Karpas-422 (cell line): Measurements from ENCODE around the gene RMDN2. TPM values are rescaled to one million over a fixed set of nuclear protein-coding genes. Genes with fewer than 3 reads are reported as not detected.

ENCODE experiments used
- DNase-seq: peaks from one replicate; pipeline ENCODE4 v3.0.0-alpha.2; 2015
- H2AFZ ChIP-seq: fragments of 200-600 bp; sonication (generic); 2 replicates; pipeline ENCODE4 v1.6.1; 2014; ENCODE audit warnings: antibody characterized with exemption, low read length, mixed read lengths
- H3K27ac ChIP-seq: fragments of 200-600 bp; sonication (generic); 2 replicates; pipeline ENCODE4 v1.5.1; 2014; ENCODE audit warnings: mild to moderate bottlenecking, low read length, moderate library complexity
- H3K27me3 ChIP-seq: fragments of 200-600 bp; sonication (generic); 2 replicates; pipeline ENCODE4 v1.6.1; 2014; ENCODE audit warnings: low read length, mixed read lengths
- H3K36me3 ChIP-seq: fragments of 200-600 bp; sonication (generic); 2 replicates; pipeline ENCODE4 v1.6.1; 2014; ENCODE audit warnings: low read length, mixed read lengths; ENCODE audit not compliant: insufficient read depth
- H3K4me1 ChIP-seq: fragments of 200-600 bp; sonication (generic); 2 replicates; pipeline ENCODE4 v1.6.1; 2014; ENCODE audit warnings: mild to moderate bottlenecking, low read length, mixed read lengths
- H3K4me2 ChIP-seq: fragments of 200-600 bp; sonication (generic); 2 replicates; pipeline ENCODE4 v1.6.1; 2014; ENCODE audit warnings: low read length, low read depth, mild to moderate bottlenecking; ENCODE audit not compliant: poor library complexity, severe bottlenecking
- H3K4me3 ChIP-seq: fragments of 200-600 bp; sonication (generic); 2 replicates; pipeline ENCODE4 v1.5.1; 2014; ENCODE audit warnings: mild to moderate bottlenecking, antibody characterized with exemption, low read length, mixed read lengths
- H3K79me2 ChIP-seq: fragments of 200-600 bp; sonication (generic); 2 replicates; pipeline ENCODE4 v1.6.1; 2014; ENCODE audit warnings: mild to moderate bottlenecking, low read length, mixed read lengths
- H3K9ac ChIP-seq: fragments of 200-600 bp; sonication (generic); 2 replicates; pipeline ENCODE4 v1.6.0; 2014; ENCODE audit warnings: low read length
- H3K9me2 ChIP-seq: fragments of 200-600 bp; sonication (generic), shearing (Covaris generic); replicated peaks from 2 replicates; pipeline ENCODE4 v1.6.0; 2014; ENCODE audit warnings: mild to moderate bottlenecking, low read length, moderate library complexity; ENCODE audit not compliant: insufficient read depth
- H3K9me3 ChIP-seq: fragments of 300-700, 200-600 bp; sonication (generic); 2 replicates; pipeline ENCODE4 v1.6.1; 2014; ENCODE audit warnings: low read length, mixed read lengths
- H4K20me1 ChIP-seq: fragments of 200-600 bp; sonication (generic); 2 replicates; pipeline ENCODE4 v1.6.1; 2014; ENCODE audit warnings: mild to moderate bottlenecking, antibody characterized with exemption, low read length, low read depth; ENCODE audit not compliant: insufficient read depth
- total RNA-seq: library from RNA; depleted of rRNA; stranded (reverse); fragments of >200 nt; shearing (Covaris generic); gene quantifications from 2 replicates; pipeline ENCODE4 v1.2.3, GENCODE V29; 2014; ENCODE audit warnings: low replicate concordance

Gene RMDN2
- total RNA-seq, 1 experiment from 2014 or later: 6.5 TPM

DNA sequence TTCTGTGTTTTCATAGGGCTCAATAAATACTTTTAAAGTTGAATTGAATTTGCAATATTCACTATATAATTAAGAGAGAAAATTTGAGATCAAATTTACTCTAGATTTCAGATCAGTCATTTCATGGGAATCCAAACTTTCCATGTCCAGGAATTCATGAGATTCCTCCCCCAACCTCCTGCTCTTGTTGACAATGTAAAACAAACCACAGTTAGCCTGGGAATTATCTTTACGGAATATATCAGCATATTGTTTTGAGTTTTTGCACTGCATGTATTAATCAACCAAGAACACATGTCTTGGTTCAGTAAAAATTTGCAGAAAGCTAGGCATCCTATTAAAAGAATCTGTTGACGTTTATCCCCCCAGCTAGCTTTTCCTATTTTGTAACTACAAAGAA is 108.6 kb downstream of the RMDN2 start:
- no peak overlapping the region for H2AFZ ChIP-seq
- H3K4me2 ChIP-seq: no peak overlapping the region
- no peaks in the 10 kb centered on the region for H3K27me3 ChIP-seq
- H3K4me3 ChIP-seq: no peak overlapping the region
- DNase-seq: no peak
- H3K27ac ChIP-seq: no peak overlapping the region
- no peaks in the 10 kb centered on the region for H3K79me2 ChIP-seq
- H4K20me1 ChIP-seq: no peaks in the 10 kb centered on the region
- no peaks in the 10 kb centered on the region for H3K9me3 ChIP-seq
- H3K9me2 ChIP-seq: no peaks in the 10 kb centered on the region
- H3K9ac ChIP-seq: no peak overlapping the region
- peaks cover 11% of the 10 kb centered on the region for H3K4me1 ChIP-seq
- no peaks in the 10 kb centered on the region for H3K36me3 ChIP-seq

DNA sequence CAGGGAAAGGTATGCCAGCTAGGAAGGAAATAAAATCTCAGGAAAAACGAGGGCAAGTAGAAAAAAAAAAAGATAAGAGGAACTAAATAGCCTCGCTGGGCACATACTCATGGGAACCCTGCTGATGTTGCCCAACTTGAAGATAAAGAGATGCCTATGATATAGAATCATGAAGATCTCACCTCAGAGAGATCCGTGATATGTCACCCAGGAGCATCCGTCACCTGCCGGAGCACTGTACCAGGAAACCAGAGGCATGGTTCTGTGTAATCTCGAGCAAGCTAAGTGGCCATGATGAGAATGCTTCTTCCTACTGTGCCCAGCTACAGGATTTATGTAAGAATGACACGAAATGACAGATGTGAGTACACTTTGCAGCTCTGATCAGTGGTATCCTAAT is 110.9 kb downstream of the RMDN2 start:
- H3K4me2 ChIP-seq: no peak overlapping the region
- H3K79me2 ChIP-seq: no peaks in the 10 kb centered on the region
- H3K4me3 ChIP-seq: no peak overlapping the region
- H3K9me2 ChIP-seq: no peaks in the 10 kb centered on the region
- H3K27ac ChIP-seq: no peak overlapping the region
- H3K27me3 ChIP-seq: no peaks in the 10 kb centered on the region
- DNase-seq: no peak
- no peaks in the 10 kb centered on the region for H3K9me3 ChIP-seq
- H3K4me1 ChIP-seq: peaks cover 11% of the 10 kb centered on the region
- H4K20me1 ChIP-seq: no peaks in the 10 kb centered on the region
- no peak overlapping the region for H3K9ac ChIP-seq
- H2AFZ ChIP-seq: no peak overlapping the region
- no peaks in the 10 kb centered on the region for H3K36me3 ChIP-seq

- no peak overlapping the region for H3K27ac ChIP-seq
- no peak for DNase-seq
- H3K79me2 ChIP-seq: no peaks in the 10 kb centered on the region
- H4K20me1 ChIP-seq: no peaks in the 10 kb centered on the region
- peak overlapping the region; percentile 56 for H3K4me2 ChIP-seq
- no peaks in the 10 kb centered on the region for H3K9me3 ChIP-seq
- H3K27me3 ChIP-seq: no peaks in the 10 kb centered on the region
- no peaks in the 10 kb centered on the region for H3K36me3 ChIP-seq
- no peak overlapping the region for H3K4me3 ChIP-seq
- no peak overlapping the region for H3K9ac ChIP-seq
- no peaks in the 10 kb centered on the region for H3K9me2 ChIP-seq
- peaks cover 11% of the 10 kb centered on the region for H3K4me1 ChIP-seq
- H2AFZ ChIP-seq: peak overlapping the region; percentile 60; the same call in 1 of the 2 replicates
Observed at GRCh38 chr2:38037325-38037724, 112.2 kb downstream of the RMDN2 start.

DNA sequence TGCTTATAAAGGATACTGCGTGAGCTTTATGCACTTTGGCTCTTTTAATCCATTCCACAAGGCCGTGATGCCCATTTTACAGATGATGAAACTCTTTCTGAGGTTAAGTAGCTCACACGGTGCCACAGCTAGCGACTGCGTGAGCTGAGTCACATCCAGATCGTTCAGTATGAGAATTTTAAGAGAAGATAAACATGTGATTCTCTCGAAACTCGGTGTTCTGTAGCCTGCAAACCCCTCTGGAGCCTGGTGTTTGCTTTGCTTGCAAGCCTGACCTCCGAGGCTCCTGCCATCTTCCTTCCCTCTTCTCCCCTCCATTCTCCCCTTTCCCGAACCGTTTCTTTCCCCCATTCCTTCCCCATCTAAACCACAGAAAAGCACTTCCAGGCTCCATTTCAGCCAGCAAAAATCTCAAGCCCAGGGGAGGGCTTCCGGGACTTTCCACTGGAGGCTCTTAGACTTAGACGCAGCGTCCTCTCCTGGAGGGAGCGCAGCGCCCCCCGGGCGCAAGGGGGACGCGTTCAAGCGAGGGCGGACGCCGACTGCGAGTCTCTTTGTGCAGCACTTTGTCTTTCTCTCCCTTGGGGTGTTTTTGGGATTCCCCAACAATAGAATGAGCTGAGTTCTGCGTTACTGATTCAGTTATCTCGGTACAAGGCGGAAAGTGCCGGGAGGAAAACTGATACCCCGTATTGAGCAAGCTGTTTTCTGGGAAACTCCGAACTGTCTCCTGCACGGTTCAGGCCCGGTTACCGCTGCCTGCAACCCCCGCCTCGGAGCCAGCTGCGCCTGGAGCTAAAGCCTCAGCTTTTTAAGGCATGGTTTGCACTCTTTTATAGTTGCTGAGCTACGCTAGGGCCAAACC is 112.9 kb downstream of the RMDN2 start:
- H3K4me2 ChIP-seq: peak overlapping the region; percentile 56
- H3K9me2 ChIP-seq: no peaks in the 10 kb centered on the region
- H3K9ac ChIP-seq: 0 out of 2 replicates have a peak overlapping the region, but pooled peaks have one; percentile 13
- no peaks in the 10 kb centered on the region for H4K20me1 ChIP-seq
- H3K27me3 ChIP-seq: no peaks in the 10 kb centered on the region
- H3K4me1 ChIP-seq: peaks cover 11% of the 10 kb centered on the region
- peak overlapping the region; percentile 44 for H3K4me3 ChIP-seq
- H2AFZ ChIP-seq: peak overlapping the region; percentile 60
- no peaks in the 10 kb centered on the region for H3K9me3 ChIP-seq
- peak; percentile 46 for DNase-seq
- H3K79me2 ChIP-seq: no peaks in the 10 kb centered on the region
- no peak overlapping the region for H3K27ac ChIP-seq
- H3K36me3 ChIP-seq: no peaks in the 10 kb centered on the region

GRCh38 chr2:38038682-38039081 is 113.6 kb downstream of the RMDN2 start:
- H4K20me1 ChIP-seq: no peaks in the 10 kb centered on the region
- H3K4me3 ChIP-seq: peak overlapping the region; percentile 44
- peak overlapping the region; percentile 60 for H2AFZ ChIP-seq
- H3K27ac ChIP-seq: no peak overlapping the region
- DNase-seq: no peak
- H3K9me3 ChIP-seq: no peaks in the 10 kb centered on the region
- peak overlapping the region; percentile 56 for H3K4me2 ChIP-seq
- H3K9ac ChIP-seq: no peak overlapping the region
- H3K36me3 ChIP-seq: no peaks in the 10 kb centered on the region
- H3K79me2 ChIP-seq: no peaks in the 10 kb centered on the region
- H3K27me3 ChIP-seq: no peaks in the 10 kb centered on the region
- H3K9me2 ChIP-seq: no peaks in the 10 kb centered on the region
- H3K4me1 ChIP-seq: peaks cover 11% of the 10 kb centered on the region

DNA sequence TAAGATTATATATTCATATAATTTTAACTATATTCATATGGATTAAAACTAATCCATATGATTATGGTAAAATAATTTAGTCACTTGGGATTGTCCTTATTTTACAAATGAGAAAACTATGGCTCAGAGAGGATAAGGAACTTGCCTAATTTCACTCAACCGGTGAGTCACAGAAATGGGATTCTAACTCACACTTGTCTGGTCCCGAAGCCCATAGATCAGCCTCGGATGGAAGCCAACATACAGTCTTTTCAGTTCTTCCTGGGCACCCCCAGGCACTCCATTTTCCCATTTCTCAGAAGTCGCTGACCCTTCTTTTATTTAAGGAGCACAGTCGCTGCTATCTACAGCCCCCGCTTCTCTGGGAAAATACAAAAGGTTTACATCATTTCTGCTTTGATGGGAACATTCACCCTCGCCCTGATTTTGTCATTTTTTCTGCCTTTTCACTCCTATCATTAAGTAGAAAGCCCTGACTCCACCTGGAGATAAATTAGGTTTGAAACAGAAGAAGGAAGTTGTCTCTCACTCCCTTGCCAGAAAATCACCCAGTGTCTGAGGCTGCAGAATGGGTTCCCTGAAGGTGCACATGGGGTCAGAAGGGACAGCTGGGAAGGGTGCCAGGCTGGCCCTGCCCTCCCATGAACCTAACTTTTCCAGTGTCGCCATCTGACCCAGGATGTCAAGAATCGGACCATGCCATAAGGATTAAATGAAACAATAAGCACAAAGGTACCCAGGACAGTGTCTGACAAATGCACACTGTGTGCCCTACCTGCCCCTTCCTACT is 114.2 kb downstream of the RMDN2 start:
- Histone ChIP-seq H3K4me2 (no peak overlapping the region), H4K20me1 (no peaks in the 10 kb centered on the region), H2AFZ (no peak overlapping the region), H3K79me2 (no peaks in the 10 kb centered on the region), H3K9me2 (no peaks in the 10 kb centered on the region), H3K27me3 (no peaks in the 10 kb centered on the region; the same call in 1 of the 2 replicates), H3K27ac (no peak overlapping the region), H3K9me3 (no peaks in the 10 kb centered on the region), H3K36me3 (no peaks in the 10 kb centered on the region), H3K4me1 (peaks cover 11% of the 10 kb centered on the region), H3K4me3 (no peak overlapping the region), H3K9ac (no peak overlapping the region)
- DNase-seq: no peak

- Histone ChIP-seq H2AFZ (no peak overlapping the region), H3K9me3 (no peaks in the 10 kb centered on the region), H3K27ac (no peak overlapping the region), H3K79me2 (no peaks in the 10 kb centered on the region), H3K4me2 (no peak overlapping the region), H4K20me1 (no peaks in the 10 kb centered on the region), H3K9ac (no peak overlapping the region), H3K9me2 (no peaks in the 10 kb centered on the region), H3K4me1 (no peaks in the 10 kb centered on the region), H3K27me3 (no peaks in the 10 kb centered on the region; the same call in 1 of the 2 replicates), H3K36me3 (no peaks in the 10 kb centered on the region), H3K4me3 (no peak overlapping the region)
- DNase-seq: no peak
Observed at GRCh38 chr2:38045811-38046210, 120.7 kb downstream of the RMDN2 start.

GRCh38 chr2:38056216-38056615 is 131.1 kb downstream of the RMDN2 start:
- Histone ChIP-seq H3K36me3 (no peaks in the 10 kb centered on the region), H3K4me2 (no peak overlapping the region), H3K9me3 (no peaks in the 10 kb centered on the region), H3K9me2 (no peaks in the 10 kb centered on the region), H3K4me3 (no peak overlapping the region), H2AFZ (no peak overlapping the region), H4K20me1 (no peaks in the 10 kb centered on the region), H3K9ac (no peak overlapping the region), H3K79me2 (no peaks in the 10 kb centered on the region), H3K27me3 (no peaks in the 10 kb centered on the region), H3K4me1 (no peaks in the 10 kb centered on the region), H3K27ac (no peak overlapping the region)
- DNase-seq: no peak
